Measurements from ENCODE around the gene LSM14B. TPM values are rescaled to one million over a fixed set of nuclear protein-coding genes. Genes with fewer than 3 reads are reported as not detected.

The LSM14B gene
- total RNA-seq, 1 experiment from 2014 or later: 73.5 TPM

- peaks cover 9% of the 10 kb centered on the region for H3K36me3 Mint-ChIP-seq
- H3K27ac Mint-ChIP-seq: no peak overlapping the region
- CTCF ChIA-PET: interaction anchor here (2.4 to 3.3 kb wide), 2 partner anchors 53 to 109 kb away, joined by 11 to 14 read pairs; no protein-coding TSS in a partner anchor
- POLR2A ChIA-PET: no interaction called here
- H3K9me3 Mint-ChIP-seq: no peaks in the 10 kb centered on the region
- peak overlapping the region; percentile 56; the same call in 1 of the 2 replicates for H3K4me3 Mint-ChIP-seq
- no peaks in the 10 kb centered on the region for H3K27me3 Mint-ChIP-seq (ENCODE audit: low read depth)
- DNase-seq (ENCODE audit: low spot score) (no peak), ATAC-seq (no peak)
- no peak for TF ChIP-seq CREB1 (CRISPR knock-in tag; IDR thresholded peaks at IDR 0.05)
- no peak for TF ChIP-seq IRF2 (CRISPR knock-in tag; IDR thresholded peaks at IDR 0.05; ENCODE audit: borderline replicate concordance, low read depth)
- no peak for TF ChIP-seq ATF1 (CRISPR knock-in tag; IDR thresholded peaks at IDR 0.05)
- TF ChIP-seq ERG (CRISPR knock-in tag; IDR thresholded peaks at IDR 0.05): no peak
- no peak for TF ChIP-seq FOXJ3 (CRISPR knock-in tag; IDR thresholded peaks at IDR 0.05; ENCODE audit: borderline replicate concordance)
- 0 out of 2 replicates have a peak, but pooled peaks have one; percentile 24 for TF ChIP-seq GABPB1 (CRISPR knock-in tag; IDR thresholded peaks at IDR 0.05)
- peaks cover 36% of the 10 kb centered on the region for H3K4me1 Mint-ChIP-seq
These were observed 2.5 kb upstream of the LSM14B start for GRCh38 chr20:62119591-62120364.

GRCh38 chr20:62120365-62120762 is 1.9 kb upstream of the LSM14B start:
- POLR2A ChIA-PET: no interaction called here
- CTCF ChIA-PET: interaction anchor here (2.4 to 3.3 kb wide), 2 partner anchors 54 to 110 kb away, joined by 11 to 14 read pairs; no protein-coding TSS in a partner anchor
- Mint-ChIP-seq H3K4me3 (peak overlapping the region; percentile 56), H3K27me3 (ENCODE audit: low read depth) (no peaks in the 10 kb centered on the region), H3K4me1 (peaks cover 31% of the 10 kb centered on the region), H3K27ac (peak overlapping the region; percentile 63), H3K9me3 (no peaks in the 10 kb centered on the region), H3K36me3 (peaks cover 14% of the 10 kb centered on the region)
- no peak for ATAC-seq
- DNase-seq (ENCODE audit: low spot score): no peak
- TF ChIP-seq E2F5 (CRISPR knock-in tag; IDR thresholded peaks at IDR 0.05): no peak
- no peak for TF ChIP-seq SP1 (CRISPR knock-in tag; conservative IDR thresholded peaks at IDR 0.05)
- no peak for TF ChIP-seq FOXP1 (CRISPR knock-in tag; IDR thresholded peaks at IDR 0.05; ENCODE audit: borderline replicate concordance)
- no peak for TF ChIP-seq E2F1 (CRISPR knock-in tag; IDR thresholded peaks at IDR 0.05)
- no peak for TF ChIP-seq USF1 (CRISPR knock-in tag; IDR thresholded peaks at IDR 0.05)
- no peak for TF ChIP-seq GRHL2 (CRISPR knock-in tag; IDR thresholded peaks at IDR 0.05; ENCODE audit: insufficient replicate concordance, severe bottlenecking)
- no peak for TF ChIP-seq E2F4 (CRISPR knock-in tag; IDR thresholded peaks at IDR 0.05; ENCODE audit: borderline replicate concordance, low read depth)
- no peak for TF ChIP-seq STAT6 (CRISPR knock-in tag; conservative IDR thresholded peaks at IDR 0.05; ENCODE audit: low read depth)
- no peak for TF ChIP-seq MAX (CRISPR knock-in tag; IDR thresholded peaks at IDR 0.05)
- TF ChIP-seq ARID4B (CRISPR knock-in tag; IDR thresholded peaks at IDR 0.05; ENCODE audit: borderline replicate concordance): no peak
- TF ChIP-seq ZNF425 (CRISPR knock-in tag; conservative IDR thresholded peaks at IDR 0.05): no peak
